ENCODE measurements around the gene FBXO4.

Gene FBXO4

GRCh38 chr5:41951224-41951623, 26.1 kb downstream of the FBXO4 start:
- no peaks in the 10 kb centered on the region for H3K27me3 ChIP-seq
- DNase-seq, result no peak
- H3K9me3 ChIP-seq, result peaks cover 0 to 13% (median 0%) of the 10 kb centered on the region in 3 donors
- intact Hi-C loops (cut with DNase I; ENCODE audit: low total_unique reads), result no loop called here
- TF ChIP-seq, protein P1, sequence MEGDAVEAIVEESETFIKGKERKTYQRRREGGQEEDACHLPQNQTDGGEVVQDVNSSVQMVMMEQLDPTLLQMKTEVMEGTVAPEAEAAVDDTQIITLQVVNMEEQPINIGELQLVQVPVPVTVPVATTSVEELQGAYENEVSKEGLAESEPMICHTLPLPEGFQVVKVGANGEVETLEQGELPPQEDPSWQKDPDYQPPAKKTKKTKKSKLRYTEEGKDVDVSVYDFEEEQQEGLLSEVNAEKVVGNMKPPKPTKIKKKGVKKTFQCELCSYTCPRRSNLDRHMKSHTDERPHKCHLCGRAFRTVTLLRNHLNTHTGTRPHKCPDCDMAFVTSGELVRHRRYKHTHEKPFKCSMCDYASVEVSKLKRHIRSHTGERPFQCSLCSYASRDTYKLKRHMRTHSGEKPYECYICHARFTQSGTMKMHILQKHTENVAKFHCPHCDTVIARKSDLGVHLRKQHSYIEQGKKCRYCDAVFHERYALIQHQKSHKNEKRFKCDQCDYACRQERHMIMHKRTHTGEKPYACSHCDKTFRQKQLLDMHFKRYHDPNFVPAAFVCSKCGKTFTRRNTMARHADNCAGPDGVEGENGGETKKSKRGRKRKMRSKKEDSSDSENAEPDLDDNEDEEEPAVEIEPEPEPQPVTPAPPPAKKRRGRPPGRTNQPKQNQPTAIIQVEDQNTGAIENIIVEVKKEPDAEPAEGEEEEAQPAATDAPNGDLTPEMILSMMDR (IDR thresholded peaks at IDR 0.05), result no peak
- H3K27ac ChIP-seq, result no peak overlapping the region
- H3K36me3 ChIP-seq, result peaks cover 0 to 4% (median 0%) of the 10 kb centered on the region in 3 donors
- H3K4me3 ChIP-seq, result no peak overlapping the region
- H3K4me1 ChIP-seq, result no peaks in the 10 kb centered on the region

DNA sequence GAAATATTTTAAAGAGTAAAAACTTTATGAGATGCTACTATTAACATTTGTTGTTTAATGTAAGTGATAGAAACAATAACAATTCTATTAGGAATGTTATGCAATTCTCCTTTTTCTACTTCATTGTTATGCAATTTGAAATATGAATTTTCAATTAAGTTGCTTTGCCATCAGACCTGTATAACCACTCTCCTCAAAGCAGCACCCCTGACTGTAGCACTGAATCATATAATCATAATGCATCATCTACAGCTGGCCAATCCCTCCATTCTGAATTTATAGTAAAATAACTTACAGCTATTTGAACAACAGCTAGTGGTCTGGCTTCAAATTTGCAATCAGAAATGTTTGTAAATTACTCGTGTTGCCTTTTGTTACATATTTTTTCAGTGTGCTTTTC, 29.2 kb downstream of the FBXO4 start:
- H3K27ac ChIP-seq, result no peak overlapping the region
- no peaks in the 10 kb centered on the region for H3K27me3 ChIP-seq
- H3K9me3 ChIP-seq, result peaks cover 0 to 19% (median 8%) of the 10 kb centered on the region in 3 donors
- intact Hi-C loops (cut with DNase I; ENCODE audit: low total_unique reads), result no loop called here
- no peaks in the 10 kb centered on the region for H3K36me3 ChIP-seq
- H3K4me1 ChIP-seq, result no peaks in the 10 kb centered on the region
- TF ChIP-seq, protein P1 (IDR thresholded peaks at IDR 0.05), result no peak
- no peak for DNase-seq
- H3K4me3 ChIP-seq, result no peak overlapping the region

DNA sequence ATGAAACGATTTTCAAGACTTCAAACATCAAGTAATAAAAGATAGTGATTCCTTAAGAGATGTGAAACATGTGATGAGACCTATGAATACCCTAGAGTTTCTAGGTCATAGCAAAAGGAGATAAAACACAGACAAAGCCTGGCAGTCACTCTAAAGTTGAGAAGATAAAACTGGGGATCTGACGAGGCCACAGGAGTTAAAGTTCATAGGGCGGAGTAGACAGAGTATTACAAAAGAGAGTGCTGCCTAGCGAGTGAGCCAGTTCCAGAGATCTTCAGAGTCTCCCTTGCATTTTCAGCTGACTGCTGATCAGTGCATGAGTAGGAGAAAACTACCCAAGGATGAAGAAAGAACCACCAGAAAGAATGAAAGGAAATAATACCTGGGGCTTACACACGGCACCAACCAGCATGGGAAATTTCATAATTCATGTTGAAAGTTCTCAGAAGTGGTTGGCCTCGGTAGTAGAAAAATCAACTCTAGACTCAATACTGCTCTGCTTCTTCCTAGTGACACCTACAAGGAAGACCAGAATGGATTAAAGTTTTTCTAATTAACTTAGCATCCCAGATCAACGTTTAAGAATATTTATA, 30.4 kb downstream of the FBXO4 start:
- intact Hi-C loops (cut with DNase I; ENCODE audit: low total_unique reads), result no loop called here
- no peaks in the 10 kb centered on the region for H3K27me3 ChIP-seq
- no peak overlapping the region for H3K27ac ChIP-seq
- H3K36me3 ChIP-seq, result peaks cover 0 to 5% (median 0%) of the 10 kb centered on the region in 3 donors
- peaks cover 2 to 29% (median 15%) of the 10 kb centered on the region in 3 donors for H3K9me3 ChIP-seq
- H3K4me1 ChIP-seq, result no peaks in the 10 kb centered on the region
- H3K4me3 ChIP-seq, result no peak overlapping the region
- TF ChIP-seq, protein P1 (IDR thresholded peaks at IDR 0.05), result no peak
- no peak for DNase-seq

DNA sequence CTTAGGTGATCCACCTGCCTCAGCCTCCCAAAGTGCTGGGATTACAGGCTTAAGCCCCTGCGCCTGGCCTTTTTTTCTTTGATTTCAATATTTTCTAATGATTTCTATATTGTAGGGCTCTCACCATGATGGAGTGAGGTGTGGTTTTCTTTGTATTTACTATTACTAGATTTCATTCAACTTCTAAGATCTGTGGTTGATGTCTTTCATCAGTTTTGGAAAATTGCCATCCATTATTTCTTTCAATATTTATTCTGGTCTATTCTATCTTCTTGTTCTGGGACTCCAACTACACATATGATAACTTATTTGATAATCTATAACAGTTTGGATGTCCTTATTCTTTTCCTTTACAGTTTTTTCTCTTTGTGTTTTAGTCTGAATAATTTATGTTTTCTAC, 31.9 kb downstream of the FBXO4 start:
- no peaks in the 10 kb centered on the region for H3K27me3 ChIP-seq
- no peaks in the 10 kb centered on the region for H3K4me1 ChIP-seq
- TF ChIP-seq, protein P1 (IDR thresholded peaks at IDR 0.05), result no peak
- peaks cover 0 to 5% (median 0%) of the 10 kb centered on the region in 3 donors for H3K36me3 ChIP-seq
- H3K27ac ChIP-seq, result no peak overlapping the region
- DNase-seq, result no peak
- H3K4me3 ChIP-seq, result no peak overlapping the region
- intact Hi-C loops (cut with DNase I; ENCODE audit: low total_unique reads), result no loop called here
- peaks cover 2 to 17% (median 15%) of the 10 kb centered on the region in 3 donors for H3K9me3 ChIP-seq

- no peak overlapping the region for H3K4me3 ChIP-seq
- H3K36me3 ChIP-seq, result peaks cover 0 to 5% (median 0%) of the 10 kb centered on the region in 3 donors
- H3K27ac ChIP-seq, result no peak overlapping the region
- peaks cover 2 to 22% (median 15%) of the 10 kb centered on the region in 3 donors for H3K9me3 ChIP-seq
- no peaks in the 10 kb centered on the region for H3K4me1 ChIP-seq
- no peak for DNase-seq
- H3K27me3 ChIP-seq, result no peaks in the 10 kb centered on the region
- TF ChIP-seq, protein P1 (IDR thresholded peaks at IDR 0.05), result no peak
- intact Hi-C loops (cut with DNase I; ENCODE audit: low total_unique reads), result no loop called here
Observed at GRCh38 chr5:41960481-41960880, 35.4 kb downstream of the FBXO4 start.

Data from tibial artery (tissue), 4 donors.